ENCODE data around the gene NET1. TPM values are rescaled to one million over a fixed set of nuclear protein-coding genes. Genes with fewer than 3 reads are reported as not detected.

Gene NET1
- total and polyA plus RNA-seq, 2 donors (not counting 3 experiments of a cell fraction or from before 2014, with no cell fraction given): 14.4 to 46.3 TPM

DNA sequence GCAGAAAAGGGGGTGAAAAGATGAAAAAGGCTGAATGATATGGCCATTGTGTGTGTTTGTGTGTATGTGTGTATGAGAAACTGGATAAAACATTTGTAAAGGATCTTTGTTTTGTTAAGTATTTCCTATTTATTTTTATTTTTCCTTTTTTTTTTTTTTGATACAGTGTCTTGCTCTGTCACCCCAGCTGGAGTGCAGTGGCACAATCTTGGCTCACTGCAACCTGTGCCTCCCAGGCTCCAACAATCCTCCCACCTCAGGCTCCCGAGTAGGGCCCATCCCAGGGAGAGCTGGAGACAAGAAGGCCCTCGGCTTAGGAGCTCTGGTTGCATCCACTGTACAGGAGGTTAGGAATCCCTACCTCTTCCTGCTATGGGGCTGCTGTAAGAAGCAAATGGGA is 93.9 kb downstream of the NET1 start:
- no TSS peak for BruUV-seq (replicated peaks)
- intact Hi-C loops (cut with micrococcal nuclease): no loop called here
- CTCF ChIA-PET: interaction anchor here (0.6 to 1.3 kb wide), 3 partner anchors 37 to 117 kb away, joined by 3 to 4 read pairs (median 4); no protein-coding TSS in a partner anchor
- Histone ChIP-seq H4K20me1 (replicated peaks; ENCODE audit: control insufficient read depth, extremely low read depth, insufficient read depth, low read length) (no peaks in the 10 kb centered on the region), H3K36me3 (ENCODE audit: control insufficient read depth in 2 of 2, extremely low read depth in 1 of 2, insufficient read depth in 2 of 2, low read length in 2 of 2) (no peaks in the 10 kb centered on the region), H3K9me1 (replicated peaks; ENCODE audit: control insufficient read depth, extremely low read depth, insufficient read depth, low read length) (no peaks in the 10 kb centered on the region), H3K9me3 (replicated peaks; ENCODE audit: control insufficient read depth, insufficient read depth, low read length) (no peaks in the 10 kb centered on the region), H2AFZ (ENCODE audit: low read depth, low read length) (no peak overlapping the region), H3K4me1 (ENCODE audit: control insufficient read depth, extremely low read depth, insufficient read depth, low read length) (no peaks in the 10 kb centered on the region), H3K4me3 (replicated peaks in 1 of 3; ENCODE audit: insufficient read depth in 1 of 3, low read depth in 1 of 3, low read length in 3 of 3) (no peak overlapping the region), H3K9ac (replicated peaks; ENCODE audit: extremely low read depth, insufficient read depth, low read length) (no peak overlapping the region), H3K27me3 (ENCODE audit: control insufficient read depth in 2 of 2, insufficient read depth in 2 of 2, low read length in 2 of 2) (peaks cover 0 to 1% of the 10 kb centered on the region in 2 experiments), H3K27ac (ENCODE audit: insufficient read depth, low read depth, low read length) (no peak overlapping the region), H3K4me2 (ENCODE audit: insufficient read depth, low read length) (no peak overlapping the region), H3K79me2 (ENCODE audit: control insufficient read depth, insufficient read depth, low read length) (no peaks in the 10 kb centered on the region)
- FAIRE-seq (no peak), DNase-seq (ENCODE audit: low read depth, low spot score) (no peak)
- dilution Hi-C loops (cut with MboI; ENCODE audit: extremely low pct_ligation_motif_present, low sequenced_read_pairs): no loop called here
- POLR2A ChIA-PET: no interaction called here
- no peak for TF ChIP-seq JUN (IDR thresholded peaks at IDR 0.05; ENCODE audit: borderline replicate concordance, insufficient read depth, insufficient read length, low read depth)
- no peak for TF ChIP-seq EZH2 (IDR thresholded peaks at IDR 0.05; ENCODE audit: borderline replicate concordance, low read depth, low read length, severe bottlenecking)
- no peak for TF ChIP-seq MYC (IDR thresholded peaks at IDR 0.05; ENCODE audit: low read depth, low read length)
- no peak for TF ChIP-seq POLR2A (IDR thresholded peaks at IDR 0.05; ENCODE audit: low read depth, low read length)
- no peak for TF ChIP-seq CTCF (IDR thresholded peaks at IDR 0.05; ENCODE audit: extremely low read depth in 1 of 2, insufficient read depth in 1 of 2, low read depth in 1 of 2, low read length in 2 of 2)
- TF ChIP-seq, protein P1, sequence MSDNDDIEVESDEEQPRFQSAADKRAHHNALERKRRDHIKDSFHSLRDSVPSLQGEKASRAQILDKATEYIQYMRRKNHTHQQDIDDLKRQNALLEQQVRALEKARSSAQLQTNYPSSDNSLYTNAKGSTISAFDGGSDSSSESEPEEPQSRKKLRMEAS (IDR thresholded peaks at IDR 0.05; ENCODE audit: insufficient read depth, insufficient read length): no peak
- TF ChIP-seq GATA2 (IDR thresholded peaks at IDR 0.05; ENCODE audit: insufficient read depth, insufficient read length, low read depth, low read length): no peak
- TF ChIP-seq FOS (IDR thresholded peaks at IDR 0.05; ENCODE audit: borderline replicate concordance, insufficient read depth, low read length): no peak
- TF ChIP-seq POLR2AphosphoS5 (IDR thresholded peaks at IDR 0.05; ENCODE audit: insufficient read depth, low read depth, low read length): no peak
